ENCODE measurements around the gene ARHGEF2. TPM values are rescaled to one million over a fixed set of nuclear protein-coding genes. Genes with fewer than 3 reads are reported as not detected.

Gene ARHGEF2
- total RNA-seq, 1 experiment from 2014 or later, result 90.1 TPM

DNA sequence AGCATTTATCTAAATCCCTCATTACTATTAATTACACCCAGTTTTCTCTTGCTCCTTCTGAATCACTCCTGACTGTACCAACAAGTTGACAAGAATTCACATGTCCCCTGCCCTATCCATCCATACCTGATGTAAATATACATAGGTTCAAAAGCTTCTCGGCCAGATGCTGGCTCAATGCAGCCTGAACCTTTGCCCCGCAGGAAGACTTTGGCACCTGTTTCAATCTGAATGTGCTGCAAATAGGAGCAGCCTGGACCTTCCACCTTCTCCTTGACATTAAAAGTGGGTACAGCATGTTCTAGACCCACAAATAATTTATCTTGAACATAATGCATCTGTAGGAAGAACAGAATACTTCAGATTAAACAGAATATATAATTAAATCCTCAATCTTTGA, 52.8 kb downstream of the ARHGEF2 start:
- Histone ChIP-seq H3K36me3 (ENCODE audit: control insufficient read depth in 1 of 2, insufficient read depth in 2 of 2, low read length in 2 of 2) (peaks cover 75 to 92% of the 10 kb centered on the region in 2 experiments), H3K79me2 (ENCODE audit: insufficient read depth, low read length) (peaks cover 94% of the 10 kb centered on the region), H3K4me1 (ENCODE audit: control insufficient read depth in 1 of 2, insufficient read depth in 2 of 2, low read length in 2 of 2) (no peaks in the 10 kb centered on the region), H3K27ac (ENCODE audit: low read depth, low read length) (no peak overlapping the region), H2AFZ (ENCODE audit: low read depth, low read length, poor library complexity, severe bottlenecking) (no peak overlapping the region), H3K9ac (ENCODE audit: low read length) (no peak overlapping the region), H4K20me1 (ENCODE audit: insufficient read depth) (peaks cover 35% of the 10 kb centered on the region; the same call in 1 of the 2 replicates), H3K9me3 (ENCODE audit: control insufficient read depth in 1 of 2, insufficient read depth in 1 of 2, low read depth in 1 of 2, low read length in 2 of 2) (no peaks in the 10 kb centered on the region), H3K4me3 (replicated peaks in 1 of 2; ENCODE audit: low read depth in 1 of 2, low read length in 2 of 2) (no peak overlapping the region), H3K27me3 (ENCODE audit: insufficient read depth, low read length) (no peaks in the 10 kb centered on the region), H3K4me2 (ENCODE audit: low read length) (no peak overlapping the region), H3K9me2 (ENCODE audit: insufficient read depth) (no peaks in the 10 kb centered on the region)
- RAD21 ChIA-PET (ENCODE audit: low non-redundant PET in 1 of 2, low total read pairs in 2 of 2, uncharacterized antibody in 2 of 2, unreplicated experiment in 2 of 2), result no interaction called here
- ATAC-seq (no peak), DNase-seq (ENCODE audit: low read depth, low spot score) (no peak)
- POLR2A ChIA-PET, result no interaction called here
- BruUV-seq (replicated peaks), result no TSS peak
- intact Hi-C loops (cut with micrococcal nuclease), result no loop called here
- TF ChIP-seq ZNF274 (IDR thresholded peaks at IDR 0.05; ENCODE audit: low read depth, low read length), result no peak
- CTCF ChIA-PET, result no interaction called here

DNA sequence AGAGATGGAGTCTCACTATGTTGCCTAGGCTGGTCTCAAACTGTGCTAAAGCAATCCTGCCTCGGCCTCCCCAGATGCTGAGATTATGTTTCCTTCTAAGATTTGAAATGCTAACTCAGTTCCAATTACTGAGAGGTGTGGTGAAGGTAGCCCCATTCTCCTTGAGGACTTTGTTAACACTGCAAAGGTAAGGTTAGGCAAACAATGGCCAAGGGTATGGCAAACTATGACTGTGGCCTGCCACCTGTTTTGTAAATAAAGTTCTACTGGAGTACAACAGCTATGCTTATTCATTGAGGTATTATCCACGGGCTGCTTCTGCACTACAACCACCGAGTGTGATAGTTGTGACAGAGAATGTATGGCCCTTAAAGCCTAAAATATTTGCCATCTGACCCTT, 57.6 kb downstream of the ARHGEF2 start:
- DNase-seq (ENCODE audit: low read depth, low spot score) (no peak), ATAC-seq (no peak)
- Histone ChIP-seq H3K27ac (ENCODE audit: low read depth, low read length) (no peak overlapping the region), H3K4me3 (replicated peaks in 1 of 2; ENCODE audit: low read depth in 1 of 2, low read length in 2 of 2) (no peak overlapping the region), H3K4me2 (ENCODE audit: low read length) (no peak overlapping the region), H4K20me1 (ENCODE audit: insufficient read depth) (peaks cover 24% of the 10 kb centered on the region; the same call in 1 of the 2 replicates), H3K79me2 (ENCODE audit: insufficient read depth, low read length) (peaks cover 86% of the 10 kb centered on the region), H3K9ac (ENCODE audit: low read length) (no peak overlapping the region), H3K9me2 (ENCODE audit: insufficient read depth) (no peaks in the 10 kb centered on the region), H3K9me3 (ENCODE audit: control insufficient read depth in 1 of 2, insufficient read depth in 1 of 2, low read depth in 1 of 2, low read length in 2 of 2) (no peaks in the 10 kb centered on the region), H3K36me3 (ENCODE audit: control insufficient read depth in 1 of 2, insufficient read depth in 2 of 2, low read length in 2 of 2) (peaks cover 75 to 86% of the 10 kb centered on the region in 2 experiments), H2AFZ (ENCODE audit: low read depth, low read length, poor library complexity, severe bottlenecking) (no peak overlapping the region), H3K27me3 (ENCODE audit: insufficient read depth, low read length) (no peaks in the 10 kb centered on the region), H3K4me1 (ENCODE audit: control insufficient read depth in 1 of 2, insufficient read depth in 2 of 2, low read length in 2 of 2) (no peaks in the 10 kb centered on the region)
- ChIA-PET RAD21 (ENCODE audit: low non-redundant PET in 1 of 2, low total read pairs in 2 of 2, uncharacterized antibody in 2 of 2, unreplicated experiment in 2 of 2) (no interaction called here), CTCF (no interaction called here), POLR2A (interaction anchor here (1.1 kb wide), 1 partner anchor 12 kb away, joined by 3 read pairs; no protein-coding TSS in a partner anchor)
- BruUV-seq (replicated peaks), result TSS peak; percentile 17
- TF ChIP-seq RAD21 (IDR thresholded peaks at IDR 0.05; ENCODE audit: low read depth) (no peak), CBX3 (IDR thresholded peaks at IDR 0.05; ENCODE audit: low read depth) (no peak), FOSL1 (IDR thresholded peaks at IDR 0.05; ENCODE audit: low read depth) (no peak), SP1 (IDR thresholded peaks at IDR 0.05; ENCODE audit: low read depth) (no peak), ZNF274 (IDR thresholded peaks at IDR 0.05; ENCODE audit: low read depth, low read length) (no peak)
- intact Hi-C loops (cut with micrococcal nuclease), result no loop called here
